ENCODE results near the gene RNF169. TPM values are rescaled to one million over a fixed set of nuclear protein-coding genes. Genes with fewer than 3 reads are reported as not detected.
"Not testable (repeated sequence)": the region's sequence is repeated elsewhere in the genome, so short reads cannot be mapped to it uniquely, and the experiment has no call there.

Gene RNF169
- total and polyA plus RNA-seq, 2 donors (not counting 1 experiment from before 2014, with no cell fraction given), result 6.7 to 28.4 TPM

GRCh38 chr11:74766905-74767304, 18.3 kb downstream of the RNF169 start:
- TF ChIP-seq CTCF (IDR thresholded peaks at IDR 0.05) (no peak), EZH2 (IDR thresholded peaks at IDR 0.05; ENCODE audit: borderline replicate concordance, insufficient read depth, low read depth, low read length, poor library complexity, severe bottlenecking) (no peak)

DNA sequence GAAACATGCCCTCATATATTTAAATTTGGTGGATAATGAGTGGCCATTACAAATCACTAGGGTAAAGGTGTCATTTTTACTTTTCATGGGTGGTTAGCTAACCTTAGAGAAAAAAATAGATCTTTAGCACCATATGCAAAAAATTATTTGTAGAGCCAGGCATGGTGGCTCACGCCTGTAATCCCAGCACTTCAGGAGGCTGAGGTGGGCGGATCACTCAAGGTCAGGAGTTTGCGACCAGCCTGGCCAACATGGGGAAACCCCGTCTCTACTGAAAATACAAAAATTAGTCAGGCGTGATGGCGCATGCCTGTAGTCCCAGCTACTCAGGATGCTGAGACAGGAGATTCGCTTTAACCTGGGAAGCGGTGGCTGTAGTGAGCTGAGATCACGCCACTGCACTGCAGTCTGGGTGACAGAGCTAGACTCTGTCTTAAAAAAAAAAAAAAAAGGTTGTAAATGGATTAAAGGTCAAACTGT, 19.6 kb downstream of the RNF169 start:
- peaks cover 44% of the 10 kb centered on the region for H3K4me1 Mint-ChIP-seq
- peaks cover 27 to 32% of the 10 kb centered on the region in 2 donors for H3K4me1 ChIP-seq (ENCODE audit: control insufficient read depth in 2 of 2, insufficient read depth in 2 of 2, low read length in 2 of 2)
- H3K9ac ChIP-seq (ENCODE audit: low read length); H3K36me3 ChIP-seq (replicated peaks in 1 of 2; ENCODE audit: control extremely low read depth in 1 of 2, control insufficient read depth in 1 of 2, extremely low read depth in 1 of 2, insufficient read depth in 2 of 2, low read length in 1 of 2); H3K27ac ChIP-seq (ENCODE audit: low read length in 2 of 2); H3K4me3 ChIP-seq (ENCODE audit: control extremely low read depth in 1 of 5, extremely low read depth in 1 of 5, insufficient read depth in 1 of 5, low read depth in 2 of 5, low read length in 4 of 5); H3K9me3 ChIP-seq (ENCODE audit: control extremely low read depth in 1 of 3, control insufficient read depth in 2 of 3, insufficient read depth in 1 of 3, low read length in 2 of 3); H3K9me3 Mint-ChIP-seq (ENCODE audit: insufficient read depth); intact Hi-C loops (cut with micrococcal nuclease); H3K27me3 ChIP-seq (replicated peaks in 1 of 4; ENCODE audit: control extremely low read depth in 1 of 4, control insufficient read depth in 3 of 4, insufficient read depth in 4 of 4, low read length in 3 of 4); H3K27me3 Mint-ChIP-seq; POLR2A ChIA-PET; H2AFZ ChIP-seq (ENCODE audit: insufficient read depth, low read depth, low read length, poor library complexity, severe bottlenecking): not testable (repeated sequence)
- 53% methylated on average over 9 of the region's 9 CpGs for WGBS (ENCODE audit: insufficient coverage)
- peak; percentile 56 for ATAC-seq (ENCODE audit: low read depth)
- H3K4me3 Mint-ChIP-seq, result peak overlapping the region; percentile 57
- CTCF ChIA-PET, result interaction anchor here (0.7 to 1.2 kb wide), 2 partner anchors 14 to 29 kb away, joined by 3 to 6 read pairs; no protein-coding TSS in a partner anchor
- H3K27ac Mint-ChIP-seq, result peak overlapping the region; percentile 37
- H4K20me1 ChIP-seq (ENCODE audit: control insufficient read depth, insufficient read depth, low read length, poor library complexity, severe bottlenecking), result peaks cover 57% of the 10 kb centered on the region
- H3K79me2 ChIP-seq (ENCODE audit: control insufficient read depth, insufficient read depth, low read length), result peaks cover 91% of the 10 kb centered on the region
- peak; percentile 50 for DNase-seq
- H3K4me2 ChIP-seq (replicated peaks; ENCODE audit: low read depth, low read length, poor library complexity, severe bottlenecking), result peak overlapping the region; percentile 46

More at GRCh38 chr11:74766905-74767304, 18.3 kb downstream of the RNF169 start:
- no CpG with 5 or more reads among the region's 1 CpG for WGBS (ENCODE audit: insufficient coverage)
- peaks cover 27 to 32% of the 10 kb centered on the region in 2 donors for H3K4me1 ChIP-seq (ENCODE audit: control insufficient read depth in 2 of 2, insufficient read depth in 2 of 2, low read length in 2 of 2)
- ChIA-PET CTCF (no interaction called here), POLR2A (interaction anchor here (0.7 kb wide), 1 partner anchor 16 kb away, joined by 3 read pairs; no protein-coding TSS in a partner anchor)
- Mint-ChIP-seq H3K27me3 (no peaks in the 10 kb centered on the region), H3K4me3 (no peak overlapping the region), H3K27ac (no peak overlapping the region), H3K9me3 (ENCODE audit: insufficient read depth) (peaks cover 3% of the 10 kb centered on the region), H3K4me1 (peaks cover 49% of the 10 kb centered on the region)
- H4K20me1 ChIP-seq (ENCODE audit: control insufficient read depth, insufficient read depth, low read length, poor library complexity, severe bottlenecking), result peaks cover 53% of the 10 kb centered on the region
- no peaks in the 10 kb centered on the region for H3K36me3 ChIP-seq (replicated peaks in 1 of 2; ENCODE audit: control extremely low read depth in 1 of 2, control insufficient read depth in 1 of 2, extremely low read depth in 1 of 2, insufficient read depth in 2 of 2, low read length in 1 of 2)
- H3K27me3 ChIP-seq (replicated peaks in 1 of 4; ENCODE audit: control extremely low read depth in 1 of 4, control insufficient read depth in 3 of 4, insufficient read depth in 4 of 4, low read length in 3 of 4), result no peaks in the 10 kb centered on the region
- intact Hi-C loops (cut with micrococcal nuclease), result no loop called here
- H3K79me2 ChIP-seq (ENCODE audit: control insufficient read depth, insufficient read depth, low read length), result peaks cover 87% of the 10 kb centered on the region
- no peak overlapping the region for H3K4me2 ChIP-seq (replicated peaks; ENCODE audit: low read depth, low read length, poor library complexity, severe bottlenecking)
- H3K4me3 ChIP-seq (ENCODE audit: control extremely low read depth in 1 of 5, extremely low read depth in 1 of 5, insufficient read depth in 1 of 5, low read depth in 2 of 5, low read length in 4 of 5), result no peak overlapping the region
- ATAC-seq (ENCODE audit: low read depth) (no peak), DNase-seq (no peak)
- no peak overlapping the region for H3K27ac ChIP-seq (ENCODE audit: low read length in 2 of 2)
- H3K9ac ChIP-seq (ENCODE audit: low read length), result no peak overlapping the region
- no peaks in the 10 kb centered on the region for H3K9me3 ChIP-seq (ENCODE audit: control extremely low read depth in 1 of 3, control insufficient read depth in 2 of 3, insufficient read depth in 1 of 3, low read length in 2 of 3)
- H2AFZ ChIP-seq (ENCODE audit: insufficient read depth, low read depth, low read length, poor library complexity, severe bottlenecking), result no peak overlapping the region
